ENCODE data around the gene LAMA3.

- no peak for TF ChIP-seq CTCF (IDR thresholded peaks at IDR 0.05)
- TF ChIP-seq POLR2A (IDR thresholded peaks at IDR 0.05), result no peak
These were observed 172.1 kb downstream of the LAMA3 start for GRCh38 chr18:23861326-23861725.

All from adrenal gland (tissue), 5 donors.